Panc1 (cell line): ENCODE data around the gene BTBD9. TPM values are rescaled to one million over a fixed set of nuclear protein-coding genes. Genes with fewer than 3 reads are reported as not detected.

Experiments used
- ATAC-seq: fragments of 200-7000 bp; cut with Tn5 transposase; 2 replicates; pipeline ENCODE4 v1.9.1; 2020; ENCODE audit warnings: mild to moderate bottlenecking, moderate library complexity
- BruUV-seq: library from RNA; stranded (reverse); fragments of 400-500 nt; replicated peaks from 2 replicates; lab custom pipeline; 2021; lab: Mats Ljungman, UMichigan
- CTCF ChIA-PET: fragments of 300-600 bp; sonication (Branson Sonifier 250); formaldehyde crosslinking; loops from one replicate; lab custom pipeline; 2022; ENCODE audit warnings: antibody characterized with exemption; lab: Charles Lee
- POLR2A ChIA-PET: fragments of 300-600 bp; sonication (Branson Sonifier 250); formaldehyde crosslinking; loops from one replicate; lab custom pipeline; 2022; ENCODE audit warnings: antibody characterized with exemption; lab: Charles Lee
- DNase-seq: peaks from one replicate; pipeline ENCODE4 v3.0.0-alpha.2; 2010; ENCODE audit warnings: low read depth, low spot score
- H3K27ac ChIP-seq: 2 replicates; pipeline ENCODE4 v1.5.1; 2011; ENCODE audit warnings: mild to moderate bottlenecking, low read length, inconsistent platforms
- H3K27me3 ChIP-seq: fragments of 200-500 bp; sonication (Bioruptor generic); 2 replicates; pipeline ENCODE4 v1.6.0; 2014; ENCODE audit warnings: low read length, inconsistent platforms; ENCODE audit not compliant: control insufficient read depth, insufficient read depth
- H3K36me3 ChIP-seq: fragments of 200-500 bp; sonication (Bioruptor generic); 2 replicates; pipeline ENCODE4 v1.5.1; 2014; ENCODE audit warnings: inconsistent platforms, mild to moderate bottlenecking, low read length, moderate library complexity; ENCODE audit not compliant: control insufficient read depth, insufficient read depth
- H3K4me1 ChIP-seq: 2 replicates; pipeline ENCODE4 v1.5.1; 2011; ENCODE audit warnings: inconsistent platforms, mild to moderate bottlenecking, low read length, moderate library complexity; ENCODE audit not compliant: control insufficient read depth, insufficient read depth
- H3K4me3 ChIP-seq, 2 experiments: 2 replicates each; pipeline ENCODE4 v1.5.1; 2011 to 2012; ENCODE audit warnings: low read depth in 2 of 2, low read length in 2 of 2, mild to moderate bottlenecking in 2 of 2, inconsistent platforms in 1 of 2, moderate library complexity in 1 of 2
- H3K9me3 ChIP-seq: fragments of 200-500 bp; sonication (Bioruptor generic); 2 replicates; pipeline ENCODE4 v1.5.1; 2014; ENCODE audit warnings: low read depth, mild to moderate bottlenecking, inconsistent platforms, low read length, moderate library complexity; ENCODE audit not compliant: control insufficient read depth, insufficient read depth
- CTCF ChIP-seq: fragments of 450-650 bp; IDR thresholded peaks from 2 replicates; pipeline ENCODE4 v1.5.1; 2017; ENCODE audit warnings: mild to moderate bottlenecking
- POLR2AphosphoS5 ChIP-seq: IDR thresholded peaks from 2 replicates; pipeline ENCODE4 v1.6.1; 2012; ENCODE audit warnings: mild to moderate bottlenecking, low read depth, low read length, moderate library complexity
- SIN3A ChIP-seq: IDR thresholded peaks from 2 replicates; pipeline ENCODE4 v1.6.1; 2012; ENCODE audit warnings: low read depth, mild to moderate bottlenecking, low read length, moderate library complexity, borderline replicate concordance; ENCODE audit not compliant: insufficient read depth
- TCF7L2 ChIP-seq: IDR thresholded peaks from 2 replicates; pipeline ENCODE4 v1.6.1; 2011; ENCODE audit warnings: mild to moderate bottlenecking, low read depth, low read length, inconsistent platforms
- in situ Hi-C: cut with HindIII; loops from 2 replicates; pipeline ENCODE4 v1.10.0; 2016; ENCODE audit warnings: low sequenced_read_pairs, low pct_unique_long_range_greater_than_20kb
- intact Hi-C: fragments of 100-400 bp; cut with micrococcal nuclease; formaldehyde crosslinking; loops from one replicate; pipeline ENCODE4 v1.10.0; 2022; ENCODE audit not compliant: unreplicated experiment
- total RNA-seq: library from RNA; stranded (reverse); gene quantifications from one replicate; pipeline ENCODE4 v1.2.1, GENCODE V29; 2021; ENCODE audit not compliant: unreplicated experiment
- TF ChIP-seq, protein P1 (sequence below), 2 experiments: IDR thresholded peaks; 2 replicates each; pipeline ENCODE4 v1.6.1; 2011 to 2012; ENCODE audit warnings: low read depth in 2 of 2, control low read depth in 1 of 2, low read length in 1 of 2, mild to moderate bottlenecking in 1 of 2, moderate library complexity in 1 of 2; ENCODE audit not compliant: insufficient read depth in 1 of 2

Gene BTBD9
- total RNA-seq, 1 experiment from 2014 or later, result 12.8 TPM

GRCh38 chr6:38599966-38600550 lies 39.7 kb downstream of the BTBD9 start:
- no peaks in the 10 kb centered on the region for H3K9me3 ChIP-seq
- ChIA-PET POLR2A (no interaction called here), CTCF (no interaction called here)
- no peaks in the 10 kb centered on the region for H3K27me3 ChIP-seq
- in situ Hi-C loops (no loop called here), intact Hi-C loops (no loop called here)
- H3K4me3 ChIP-seq, result no peak overlapping the region
- H3K36me3 ChIP-seq, result no peaks in the 10 kb centered on the region
- no peak overlapping the region for H3K27ac ChIP-seq
- H3K4me1 ChIP-seq, result peaks cover 6% of the 10 kb centered on the region; the same call in 1 of the 2 replicates
- no peak for DNase-seq
- BruUV-seq, result no TSS peak
- ATAC-seq, result no peak
- no peak for TF ChIP-seq SIN3A
- no peak for TF ChIP-seq CTCF
- TF ChIP-seq POLR2AphosphoS5, result no peak
- TF ChIP-seq, protein P1, sequence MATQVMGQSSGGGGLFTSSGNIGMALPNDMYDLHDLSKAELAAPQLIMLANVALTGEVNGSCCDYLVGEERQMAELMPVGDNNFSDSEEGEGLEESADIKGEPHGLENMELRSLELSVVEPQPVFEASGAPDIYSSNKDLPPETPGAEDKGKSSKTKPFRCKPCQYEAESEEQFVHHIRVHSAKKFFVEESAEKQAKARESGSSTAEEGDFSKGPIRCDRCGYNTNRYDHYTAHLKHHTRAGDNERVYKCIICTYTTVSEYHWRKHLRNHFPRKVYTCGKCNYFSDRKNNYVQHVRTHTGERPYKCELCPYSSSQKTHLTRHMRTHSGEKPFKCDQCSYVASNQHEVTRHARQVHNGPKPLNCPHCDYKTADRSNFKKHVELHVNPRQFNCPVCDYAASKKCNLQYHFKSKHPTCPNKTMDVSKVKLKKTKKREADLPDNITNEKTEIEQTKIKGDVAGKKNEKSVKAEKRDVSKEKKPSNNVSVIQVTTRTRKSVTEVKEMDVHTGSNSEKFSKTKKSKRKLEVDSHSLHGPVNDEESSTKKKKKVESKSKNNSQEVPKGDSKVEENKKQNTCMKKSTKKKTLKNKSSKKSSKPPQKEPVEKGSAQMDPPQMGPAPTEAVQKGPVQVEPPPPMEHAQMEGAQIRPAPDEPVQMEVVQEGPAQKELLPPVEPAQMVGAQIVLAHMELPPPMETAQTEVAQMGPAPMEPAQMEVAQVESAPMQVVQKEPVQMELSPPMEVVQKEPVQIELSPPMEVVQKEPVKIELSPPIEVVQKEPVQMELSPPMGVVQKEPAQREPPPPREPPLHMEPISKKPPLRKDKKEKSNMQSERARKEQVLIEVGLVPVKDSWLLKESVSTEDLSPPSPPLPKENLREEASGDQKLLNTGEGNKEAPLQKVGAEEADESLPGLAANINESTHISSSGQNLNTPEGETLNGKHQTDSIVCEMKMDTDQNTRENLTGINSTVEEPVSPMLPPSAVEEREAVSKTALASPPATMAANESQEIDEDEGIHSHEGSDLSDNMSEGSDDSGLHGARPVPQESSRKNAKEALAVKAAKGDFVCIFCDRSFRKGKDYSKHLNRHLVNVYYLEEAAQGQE (IDR thresholded peaks at IDR 0.05; ENCODE audit: insufficient read depth in 1 of 2, low read depth in 2 of 2, low read length in 1 of 2), result no peak
- TF ChIP-seq TCF7L2, result no peak

DNA sequence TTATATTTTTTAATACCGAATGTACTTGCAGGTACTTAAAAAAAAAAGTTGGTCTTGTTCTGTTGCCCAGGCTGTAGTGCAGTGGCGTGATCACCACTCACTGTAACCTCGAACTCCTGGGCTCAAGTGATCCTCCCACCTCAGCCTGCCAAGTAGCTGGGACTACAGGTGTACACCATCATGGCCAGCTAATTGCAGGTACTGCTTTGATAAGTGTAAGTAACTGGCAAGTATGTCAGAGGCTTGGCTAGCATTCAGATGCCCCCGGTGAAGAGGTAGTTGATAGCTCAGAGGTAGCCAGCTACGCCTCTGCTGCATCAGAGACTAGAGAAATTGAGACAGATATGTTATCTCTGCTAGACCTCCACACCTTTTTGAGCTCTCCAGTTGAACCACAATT lies 40.5 kb downstream of the BTBD9 start:
- in situ Hi-C loops (no loop called here), intact Hi-C loops (no loop called here)
- no peak for DNase-seq
- CTCF ChIA-PET, result no interaction called here
- no peaks in the 10 kb centered on the region for H3K27me3 ChIP-seq
- no peak for ATAC-seq
- no peaks in the 10 kb centered on the region for H3K9me3 ChIP-seq
- no peak for TF ChIP-seq TCF7L2
- TF ChIP-seq POLR2AphosphoS5, result no peak
- TF ChIP-seq, protein P1 (IDR thresholded peaks at IDR 0.05; ENCODE audit: insufficient read depth in 1 of 2, low read depth in 2 of 2, low read length in 1 of 2), result no peak
- TF ChIP-seq CTCF, result no peak
- no peak for TF ChIP-seq SIN3A
- H3K4me1 ChIP-seq, result peaks cover 1% of the 10 kb centered on the region; the same call in 1 of the 2 replicates
- no peak overlapping the region for H3K27ac ChIP-seq
- no TSS peak for BruUV-seq
- POLR2A ChIA-PET, result interaction anchor here (0.6 kb wide), 2 partner anchors 42 to 211 kb away, joined by 4 to 6 read pairs; no protein-coding TSS in a partner anchor
- H3K4me3 ChIP-seq, result no peak overlapping the region
- no peaks in the 10 kb centered on the region for H3K36me3 ChIP-seq
